ENCODE data around the gene CDKAL1.

CDKAL1 gene

GRCh38 chr6:20737912-20738311 is 203.7 kb downstream of the CDKAL1 start:
- no peak overlapping the region for H3K4me3 ChIP-seq (ENCODE audit: low read depth, low read length)
- no peaks in the 10 kb centered on the region for H3K79me2 ChIP-seq (ENCODE audit: control insufficient read depth, insufficient read depth, low read length, unreplicated experiment)
- no peak overlapping the region for H3K27ac ChIP-seq (ENCODE audit: low read depth, low read length)
- peaks cover 4% of the 10 kb centered on the region; the same call in 1 of the 2 replicates for H3K36me3 ChIP-seq (ENCODE audit: insufficient read depth, low read length)
- no peaks in the 10 kb centered on the region for H3K4me1 ChIP-seq (ENCODE audit: control insufficient read depth, insufficient read depth, low read length, unreplicated experiment)
- no peaks in the 10 kb centered on the region for H3K27me3 ChIP-seq (ENCODE audit: insufficient read depth, low read length)
- H2AFZ ChIP-seq (ENCODE audit: low read length, unreplicated experiment) = no peak overlapping the region

GRCh38 chr6:20740088-20740487 is 205.8 kb downstream of the CDKAL1 start:
- Histone ChIP-seq H3K4me3 (ENCODE audit: low read depth, low read length) (no peak overlapping the region), H3K36me3 (ENCODE audit: insufficient read depth, low read length) (peaks cover 4% of the 10 kb centered on the region; the same call in 1 of the 2 replicates), H2AFZ (ENCODE audit: low read length, unreplicated experiment) (no peak overlapping the region), H3K27ac (ENCODE audit: low read depth, low read length) (no peak overlapping the region), H3K4me1 (ENCODE audit: control insufficient read depth, insufficient read depth, low read length, unreplicated experiment) (no peaks in the 10 kb centered on the region), H3K27me3 (ENCODE audit: insufficient read depth, low read length) (no peaks in the 10 kb centered on the region), H3K79me2 (ENCODE audit: control insufficient read depth, insufficient read depth, low read length, unreplicated experiment) (no peaks in the 10 kb centered on the region)

GRCh38 chr6:20740727-20741126 is 206.5 kb downstream of the CDKAL1 start:
- H2AFZ ChIP-seq (ENCODE audit: low read length, unreplicated experiment) = no peak overlapping the region
- H3K4me1 ChIP-seq (ENCODE audit: control insufficient read depth, insufficient read depth, low read length, unreplicated experiment) = no peaks in the 10 kb centered on the region
- H3K79me2 ChIP-seq (ENCODE audit: control insufficient read depth, insufficient read depth, low read length, unreplicated experiment) = no peaks in the 10 kb centered on the region
- H3K27ac ChIP-seq (ENCODE audit: low read depth, low read length) = no peak overlapping the region
- no peaks in the 10 kb centered on the region for H3K27me3 ChIP-seq (ENCODE audit: insufficient read depth, low read length)
- H3K36me3 ChIP-seq (ENCODE audit: insufficient read depth, low read length) = peaks cover 4% of the 10 kb centered on the region; the same call in 1 of the 2 replicates
- H3K4me3 ChIP-seq (ENCODE audit: low read depth, low read length) = no peak overlapping the region

GRCh38 chr6:20741490-20741889 is 207.2 kb downstream of the CDKAL1 start:
- no peaks in the 10 kb centered on the region for H3K79me2 ChIP-seq (ENCODE audit: control insufficient read depth, insufficient read depth, low read length, unreplicated experiment)
- H3K4me1 ChIP-seq (ENCODE audit: control insufficient read depth, insufficient read depth, low read length, unreplicated experiment) = no peaks in the 10 kb centered on the region
- H3K27me3 ChIP-seq (ENCODE audit: insufficient read depth, low read length) = no peaks in the 10 kb centered on the region
- H3K36me3 ChIP-seq (ENCODE audit: insufficient read depth, low read length) = peaks cover 4% of the 10 kb centered on the region; the same call in 1 of the 2 replicates
- H3K27ac ChIP-seq (ENCODE audit: low read depth, low read length) = no peak overlapping the region
- no peak overlapping the region for H3K4me3 ChIP-seq (ENCODE audit: low read depth, low read length)
- H2AFZ ChIP-seq (ENCODE audit: low read length, unreplicated experiment) = no peak overlapping the region

- Histone ChIP-seq H3K36me3 (ENCODE audit: insufficient read depth, low read length) (peaks cover 4% of the 10 kb centered on the region; the same call in 1 of the 2 replicates), H2AFZ (ENCODE audit: low read length, unreplicated experiment) (no peak overlapping the region), H3K4me3 (ENCODE audit: low read depth, low read length) (no peak overlapping the region), H3K27ac (ENCODE audit: low read depth, low read length) (no peak overlapping the region), H3K79me2 (ENCODE audit: control insufficient read depth, insufficient read depth, low read length, unreplicated experiment) (no peaks in the 10 kb centered on the region), H3K27me3 (ENCODE audit: insufficient read depth, low read length) (no peaks in the 10 kb centered on the region), H3K4me1 (ENCODE audit: control insufficient read depth, insufficient read depth, low read length, unreplicated experiment) (peaks cover 2% of the 10 kb centered on the region)
These were observed 210.8 kb downstream of the CDKAL1 start for GRCh38 chr6:20744911-20745557.

GRCh38 chr6:20746024-20746423 is 211.8 kb downstream of the CDKAL1 start:
- Histone ChIP-seq H3K4me1 (ENCODE audit: control insufficient read depth, insufficient read depth, low read length, unreplicated experiment) (peaks cover 8% of the 10 kb centered on the region), H3K27me3 (ENCODE audit: insufficient read depth, low read length) (no peaks in the 10 kb centered on the region), H3K4me3 (ENCODE audit: low read depth, low read length) (no peak overlapping the region)

GRCh38 chr6:20746805-20747558 is 212.7 kb downstream of the CDKAL1 start:
- no peaks in the 10 kb centered on the region for H3K27me3 ChIP-seq (ENCODE audit: insufficient read depth, low read length)
- no peak overlapping the region for H3K27ac ChIP-seq (ENCODE audit: low read depth, low read length)
- H3K4me3 ChIP-seq (ENCODE audit: low read depth, low read length) = no peak overlapping the region
- peaks cover 13% of the 10 kb centered on the region for H3K4me1 ChIP-seq (ENCODE audit: control insufficient read depth, insufficient read depth, low read length, unreplicated experiment)
- H3K79me2 ChIP-seq (ENCODE audit: control insufficient read depth, insufficient read depth, low read length, unreplicated experiment) = no peaks in the 10 kb centered on the region
- no peaks in the 10 kb centered on the region for H3K36me3 ChIP-seq (ENCODE audit: insufficient read depth, low read length)
- no peak overlapping the region for H2AFZ ChIP-seq (ENCODE audit: low read length, unreplicated experiment)

More at GRCh38 chr6:20746024-20746423, 211.8 kb downstream of the CDKAL1 start:
- Histone ChIP-seq H3K36me3 (ENCODE audit: insufficient read depth, low read length) (peaks cover 4% of the 10 kb centered on the region; the same call in 1 of the 2 replicates), H3K27ac (ENCODE audit: low read depth, low read length) (no peak overlapping the region), H2AFZ (ENCODE audit: low read length, unreplicated experiment) (no peak overlapping the region), H3K79me2 (ENCODE audit: control insufficient read depth, insufficient read depth, low read length, unreplicated experiment) (no peaks in the 10 kb centered on the region)

GRCh38 chr6:20747991-20748390 is 213.7 kb downstream of the CDKAL1 start:
- peaks cover 13% of the 10 kb centered on the region for H3K4me1 ChIP-seq (ENCODE audit: control insufficient read depth, insufficient read depth, low read length, unreplicated experiment)
- no peak overlapping the region for H2AFZ ChIP-seq (ENCODE audit: low read length, unreplicated experiment)
- H3K27me3 ChIP-seq (ENCODE audit: insufficient read depth, low read length) = no peaks in the 10 kb centered on the region
- no peak overlapping the region for H3K4me3 ChIP-seq (ENCODE audit: low read depth, low read length)
- no peaks in the 10 kb centered on the region for H3K36me3 ChIP-seq (ENCODE audit: insufficient read depth, low read length)
- H3K79me2 ChIP-seq (ENCODE audit: control insufficient read depth, insufficient read depth, low read length, unreplicated experiment) = no peaks in the 10 kb centered on the region
- H3K27ac ChIP-seq (ENCODE audit: low read depth, low read length) = no peak overlapping the region

GRCh38 chr6:20751293-20751935 is 217.2 kb downstream of the CDKAL1 start:
- Histone ChIP-seq H3K27me3 (ENCODE audit: insufficient read depth, low read length) (no peaks in the 10 kb centered on the region), H3K4me3 (ENCODE audit: low read depth, low read length) (no peak overlapping the region), H3K4me1 (ENCODE audit: control insufficient read depth, insufficient read depth, low read length, unreplicated experiment) (peaks cover 18% of the 10 kb centered on the region), H3K27ac (ENCODE audit: low read depth, low read length) (no peak overlapping the region), H3K36me3 (ENCODE audit: insufficient read depth, low read length) (peaks cover 5% of the 10 kb centered on the region; the same call in 1 of the 2 replicates), H3K79me2 (ENCODE audit: control insufficient read depth, insufficient read depth, low read length, unreplicated experiment) (no peaks in the 10 kb centered on the region), H2AFZ (ENCODE audit: low read length, unreplicated experiment) (no peak overlapping the region)

GRCh38 chr6:20755631-20756030 is 221.4 kb downstream of the CDKAL1 start:
- Histone ChIP-seq H2AFZ (ENCODE audit: low read length, unreplicated experiment) (no peak overlapping the region), H3K27me3 (ENCODE audit: insufficient read depth, low read length) (no peaks in the 10 kb centered on the region), H3K4me3 (ENCODE audit: low read depth, low read length) (no peak overlapping the region), H3K4me1 (ENCODE audit: control insufficient read depth, insufficient read depth, low read length, unreplicated experiment) (peaks cover 11% of the 10 kb centered on the region), H3K36me3 (ENCODE audit: insufficient read depth, low read length) (peaks cover 5% of the 10 kb centered on the region; the same call in 1 of the 2 replicates), H3K27ac (ENCODE audit: low read depth, low read length) (no peak overlapping the region), H3K79me2 (ENCODE audit: control insufficient read depth, insufficient read depth, low read length, unreplicated experiment) (no peaks in the 10 kb centered on the region)

Data from ACC112 (cell line).